ENCODE results near the gene PPDPF.
"Not testable (repeated sequence)": the region's sequence is repeated elsewhere in the genome, so short reads cannot be mapped to it uniquely, and the experiment has no call there.

The PPDPF gene

GRCh38 chr20:63500902-63501817, 19.4 kb upstream of the PPDPF start:
- no peak for DNase-seq

GRCh38 chr20:63501818-63502670, 18.5 kb upstream of the PPDPF start:
- peak; percentile 41 for DNase-seq

DNA sequence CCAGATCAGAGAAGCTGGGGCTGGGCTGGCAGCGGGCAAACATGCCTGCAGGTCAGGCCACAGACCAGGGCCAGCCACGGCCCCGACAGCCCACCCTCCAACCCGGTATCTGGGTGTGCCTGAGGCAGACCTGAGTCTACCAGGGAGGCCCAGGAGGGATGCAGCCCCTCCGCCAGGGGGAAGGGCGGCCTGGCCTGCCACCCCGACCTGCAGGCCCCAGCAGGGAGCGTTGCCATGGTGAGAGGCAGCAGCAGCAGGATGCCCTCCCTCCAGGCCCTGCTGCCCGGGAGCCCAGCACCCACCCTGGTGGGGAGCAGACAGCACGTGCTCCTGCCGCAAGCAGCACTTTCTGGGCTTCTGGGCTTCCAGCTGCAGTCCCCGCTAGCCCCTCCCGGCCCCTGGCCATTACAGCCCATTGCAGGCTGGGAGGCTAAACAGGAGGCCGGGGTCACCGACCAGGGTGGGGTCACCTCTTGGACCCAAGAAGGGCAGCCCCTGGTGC, 17.8 kb upstream of the PPDPF start:
- DNase-seq = no peak

DNA sequence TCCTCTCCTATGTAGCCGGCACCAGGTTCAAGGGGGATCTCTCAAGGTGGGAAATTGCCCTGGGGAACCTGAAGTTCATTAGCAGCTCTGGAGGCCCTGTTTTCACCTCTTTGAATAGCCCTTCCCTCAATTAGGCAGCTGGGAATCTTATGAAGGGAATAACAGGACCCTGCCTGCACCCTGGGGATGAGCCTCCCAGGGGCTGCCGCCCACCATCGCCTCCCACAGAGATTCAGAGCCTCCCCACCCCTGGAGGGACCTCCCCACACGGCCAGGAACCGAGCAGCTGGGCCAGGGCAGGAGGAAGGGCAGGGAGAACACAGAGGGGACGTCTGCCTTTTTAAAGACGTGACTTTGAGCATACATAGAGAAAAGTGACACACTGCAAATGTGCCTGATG, 17.0 kb upstream of the PPDPF start:
- DNase-seq = no peak

DNA sequence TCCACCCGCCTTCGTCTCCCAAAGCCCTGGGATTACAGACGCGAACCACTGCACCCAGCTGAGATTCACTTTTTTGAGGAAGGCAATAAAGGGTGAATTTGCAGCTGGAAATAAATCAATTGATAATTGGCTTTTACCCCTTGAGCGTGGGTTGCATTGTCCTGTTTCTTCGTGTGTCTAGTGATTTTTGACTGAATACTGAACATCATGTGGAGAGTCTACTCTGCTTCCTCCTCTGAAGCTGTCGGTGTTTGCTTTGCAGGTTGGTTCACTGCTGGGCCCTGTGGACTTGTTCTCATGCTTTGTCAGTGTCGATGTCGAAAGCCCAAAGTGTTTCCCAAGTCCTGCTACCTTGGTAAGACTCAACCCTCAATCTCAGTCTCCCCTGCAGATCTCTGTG, 15.9 kb upstream of the PPDPF start:
- no peak for DNase-seq

- no peak for DNase-seq
Observed at GRCh38 chr20:63505281-63505680, 15.3 kb upstream of the PPDPF start.

DNA sequence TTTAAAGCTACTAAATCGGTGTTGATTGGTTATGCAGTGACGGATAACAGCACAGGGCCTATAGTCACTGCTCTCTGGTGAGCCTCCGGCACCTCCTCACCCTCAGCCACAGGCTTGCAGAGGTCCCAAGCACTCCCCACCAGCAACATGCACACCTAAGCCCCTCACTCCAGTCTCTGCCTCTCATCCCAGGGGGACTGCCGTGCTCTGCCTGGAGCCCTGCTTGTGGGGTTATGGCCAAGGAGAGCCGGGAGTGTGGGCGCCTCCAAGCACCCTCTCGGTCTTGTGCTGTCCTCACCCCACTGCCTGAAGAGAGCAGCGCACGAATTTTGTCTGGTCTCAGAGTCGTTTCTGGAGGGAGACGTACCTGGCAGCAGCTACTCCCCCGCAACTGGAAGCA, 14.8 kb upstream of the PPDPF start:
- no peak for DNase-seq

DNA sequence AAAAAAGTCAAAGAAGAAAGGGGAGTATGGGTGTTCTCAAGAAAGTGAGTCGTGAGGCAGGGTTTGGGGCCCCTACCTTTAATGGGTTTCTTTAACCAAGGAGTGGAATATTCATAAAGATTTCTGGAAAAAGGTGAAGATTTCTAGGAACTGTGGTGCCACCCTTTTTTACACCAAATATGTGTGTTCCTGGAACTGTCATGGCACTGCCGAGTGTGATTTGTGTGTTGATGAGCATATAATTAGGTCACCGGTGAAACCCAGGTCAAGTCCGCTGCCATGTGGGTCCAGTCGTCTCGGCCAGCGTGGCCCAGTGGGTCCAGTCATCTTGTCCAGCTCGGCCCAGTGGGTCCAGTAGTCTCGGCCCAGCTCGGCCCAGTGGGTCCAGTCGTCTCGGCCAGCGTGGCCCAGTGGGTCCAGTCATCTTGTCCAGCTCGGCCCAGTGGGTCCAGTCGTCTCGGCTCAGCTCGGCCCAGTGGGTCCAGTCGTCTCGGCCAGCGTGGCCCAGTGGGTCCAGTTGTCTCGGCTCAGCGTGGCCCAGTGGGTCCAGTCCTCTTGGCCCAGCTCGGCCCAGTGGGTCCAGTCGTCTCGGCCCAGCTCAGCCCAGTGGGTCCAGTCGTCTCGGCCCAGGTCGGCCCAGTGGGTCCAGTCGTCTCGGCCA, 13.4 kb upstream of the PPDPF start:
- no peak for DNase-seq

GRCh38 chr20:63508072-63508768, 12.3 kb upstream of the PPDPF start:
- no peak for DNase-seq

- DNase-seq = no peak
Observed at GRCh38 chr20:63509088-63509564, 11.4 kb upstream of the PPDPF start.

GRCh38 chr20:63513207-63513606, 7.4 kb upstream of the PPDPF start:
- no peak for DNase-seq

- not testable (repeated sequence) for DNase-seq
Observed at GRCh38 chr20:63514520-63514919, 6.0 kb upstream of the PPDPF start.

- no peak for DNase-seq
Observed at GRCh38 chr20:63517376-63518309, 2.9 kb upstream of the PPDPF start.

DNA sequence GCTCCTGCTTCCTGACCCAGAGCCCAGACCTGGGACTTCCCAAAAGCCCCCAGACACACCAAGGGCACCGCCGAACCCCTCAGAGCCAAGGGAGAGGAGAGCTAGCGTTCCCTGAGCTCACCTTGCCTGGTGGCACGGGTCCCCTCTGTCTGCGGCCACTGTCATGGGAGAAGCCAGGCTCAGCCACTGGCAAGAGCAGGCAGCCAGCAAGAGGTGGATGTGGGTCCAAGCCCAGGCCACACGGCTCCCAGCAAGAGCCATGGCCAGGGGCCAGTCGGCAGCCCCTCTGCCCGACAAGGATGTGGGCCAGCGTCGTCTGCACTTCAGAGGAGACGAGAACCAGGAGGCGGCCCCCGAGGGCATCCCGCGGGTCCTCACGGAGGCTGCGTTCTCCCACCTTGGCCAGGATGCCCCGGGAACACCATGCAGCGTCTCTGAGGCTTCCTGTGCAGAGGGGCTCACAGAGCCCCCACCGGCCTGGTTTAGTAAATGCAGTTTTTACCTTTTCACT, 2.2 kb upstream of the PPDPF start:
- no peak for DNase-seq

DNA sequence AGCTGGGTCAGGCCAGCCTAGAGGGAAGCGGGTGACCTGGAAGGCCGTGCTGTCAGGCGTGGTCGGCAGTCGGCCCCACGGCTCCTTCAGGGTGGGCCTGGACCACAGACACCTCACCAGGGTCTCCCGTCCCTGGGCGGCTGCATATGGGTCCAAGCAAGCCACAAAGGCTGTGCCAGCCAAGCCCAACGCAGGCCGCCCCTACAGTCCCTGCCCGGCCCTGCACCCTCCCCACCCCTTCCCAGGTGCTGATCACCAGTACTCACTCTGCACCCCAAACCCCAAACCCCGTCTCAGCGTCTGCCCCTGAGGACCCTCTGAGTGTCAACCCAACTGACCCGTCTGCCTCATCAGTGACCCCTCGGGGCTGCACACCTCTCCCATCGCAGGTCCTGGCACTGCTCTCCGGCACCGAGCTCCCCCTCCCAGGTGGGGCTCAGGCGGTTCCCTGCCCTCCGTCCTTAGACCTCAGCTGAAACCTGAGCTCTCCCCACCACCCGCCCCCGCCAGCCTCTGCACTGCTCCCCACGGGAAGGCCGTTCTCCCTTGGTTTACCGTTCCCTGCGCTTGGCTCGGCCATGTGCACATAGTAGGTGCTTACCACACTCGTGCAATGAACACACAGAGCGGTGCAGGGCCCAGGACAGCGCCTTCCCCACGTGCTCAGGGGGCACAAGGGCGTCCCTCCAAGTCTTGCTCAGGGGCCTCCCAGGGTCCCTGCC, 1.5 kb upstream of the PPDPF start:
- no peak for DNase-seq

- DNase-seq = no peak
Observed at GRCh38 chr20:63519668-63520503, 679 bp upstream of the PPDPF start.

DNA sequence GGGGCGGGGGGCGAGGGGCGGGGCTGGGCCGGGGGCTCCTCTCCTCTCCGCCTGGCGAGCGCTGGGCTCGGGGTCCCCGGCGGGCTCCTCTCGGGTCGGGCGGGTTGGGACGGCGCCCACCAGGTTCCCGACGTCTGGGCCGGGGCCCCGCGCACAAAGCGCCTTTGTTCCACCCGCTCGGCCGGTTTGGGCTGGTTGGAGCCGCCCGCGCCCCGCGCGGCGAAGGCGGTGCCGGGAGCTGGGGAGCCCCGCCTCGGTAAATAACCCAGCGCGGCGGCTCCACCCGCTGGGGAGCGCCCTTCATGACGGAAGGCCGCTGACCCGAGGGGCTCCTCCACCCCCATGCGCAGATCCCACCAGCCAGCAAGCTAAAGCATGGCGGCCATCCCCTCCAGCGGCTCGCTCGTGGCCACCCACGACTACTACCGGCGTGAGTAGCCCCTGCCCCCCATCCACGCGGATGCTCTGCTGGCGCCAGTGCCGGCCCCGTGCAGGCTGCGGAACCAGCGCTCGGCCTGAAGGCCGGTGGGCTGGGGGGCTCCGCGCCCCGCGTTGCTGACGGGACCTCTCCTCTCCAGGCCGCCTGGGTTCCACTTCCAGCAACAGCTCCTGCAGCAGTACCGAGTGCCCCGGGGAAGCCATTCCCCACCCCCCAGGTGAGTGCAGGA, 503 bp downstream of the PPDPF start:
- no peak for DNase-seq

DNA sequence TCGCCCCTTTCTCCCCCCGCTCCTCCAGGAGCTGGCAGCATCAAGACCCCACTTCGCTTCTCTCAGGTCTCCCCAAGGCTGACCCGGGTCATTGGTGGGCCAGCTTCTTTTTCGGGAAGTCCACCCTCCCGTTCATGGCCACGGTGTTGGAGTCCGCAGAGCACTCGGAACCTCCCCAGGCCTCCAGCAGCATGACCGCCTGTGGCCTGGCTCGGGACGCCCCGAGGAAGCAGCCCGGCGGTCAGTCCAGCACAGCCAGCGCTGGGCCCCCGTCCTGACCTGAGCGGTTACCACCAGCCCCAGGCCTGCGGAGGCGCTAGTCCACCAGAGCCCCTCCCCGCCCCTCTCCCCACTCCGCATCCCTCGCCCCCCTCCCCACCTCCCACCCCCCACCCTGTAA, 1.0 kb downstream of the PPDPF start:
- no peak for DNase-seq
